GM19452 (cell line): Measurements from ENCODE around the gene CHST8.

ENCODE experiments used
- ATAC-seq: cut with Tn5 transposase; IDR thresholded peaks from one replicate; pipeline ENCODE4 v1.9.1; 2021; ENCODE audit not compliant: unreplicated experiment

The CHST8 gene

GRCh38 chr19:33781415-33781935, 159.7 kb downstream of the CHST8 start:
- ATAC-seq = no peak

GRCh38 chr19:33781996-33782395, 160.2 kb downstream of the CHST8 start:
- ATAC-seq = no peak

- ATAC-seq = no peak
These were observed 162.7 kb downstream of the CHST8 start for GRCh38 chr19:33784432-33784831.

GRCh38 chr19:33785795-33786194, 164.0 kb downstream of the CHST8 start:
- no peak for ATAC-seq

- ATAC-seq = no peak
These were observed 166.9 kb downstream of the CHST8 start for GRCh38 chr19:33788676-33789075.

GRCh38 chr19:33789344-33789743, 167.6 kb downstream of the CHST8 start:
- no peak for ATAC-seq

GRCh38 chr19:33794683-33795369, 173.1 kb downstream of the CHST8 start:
- no peak for ATAC-seq

GRCh38 chr19:33795370-33796163, 173.8 kb downstream of the CHST8 start:
- ATAC-seq = no peak

- no peak for ATAC-seq
These were observed 174.6 kb downstream of the CHST8 start, which contains the start of gene KCTD15 for GRCh38 chr19:33796164-33796875. Gene KCTD15 (plus strand): TSS chr19:33796870. CDS start chr19:33800455, 3,585 bp downstream.

- no peak for ATAC-seq
These were observed 176.3 kb downstream of the CHST8 start for GRCh38 chr19:33797802-33798671.

GRCh38 chr19:33798681-33799111, 176.9 kb downstream of the CHST8 start:
- ATAC-seq = no peak

- ATAC-seq = no peak
These were observed 177.7 kb downstream of the CHST8 start for GRCh38 chr19:33799476-33799875.

- ATAC-seq = no peak
These were observed 178.4 kb downstream of the CHST8 start for GRCh38 chr19:33800012-33800680.

- ATAC-seq = no peak
These were observed 179.7 kb downstream of the CHST8 start for GRCh38 chr19:33801411-33801810.

GRCh38 chr19:33802001-33802400, 180.2 kb downstream of the CHST8 start:
- ATAC-seq = no peak

GRCh38 chr19:33802801-33803200, 181.0 kb downstream of the CHST8 start:
- no peak for ATAC-seq

GRCh38 chr19:33803383-33803782, 181.6 kb downstream of the CHST8 start:
- ATAC-seq = no peak

- no peak for ATAC-seq
These were observed 182.5 kb downstream of the CHST8 start for GRCh38 chr19:33804021-33804799.

- no peak for ATAC-seq
These were observed 183.6 kb downstream of the CHST8 start for GRCh38 chr19:33805313-33805712.
